Ishikawa (cell line): ENCODE results near the gene SLC22A13.

Experiments used
- CEBPB ChIP-seq: IDR thresholded peaks from 2 replicates; pipeline ENCODE4 v1.6.1; 2012
- EP300 ChIP-seq: IDR thresholded peaks from 2 replicates; pipeline ENCODE4 v1.6.1; 2012; ENCODE audit warnings: borderline replicate concordance
- NFIC ChIP-seq: IDR thresholded peaks from 2 replicates; pipeline ENCODE4 v1.6.1; 2012
- RAD21 ChIP-seq: IDR thresholded peaks from 2 replicates; pipeline ENCODE4 v1.6.1; 2012; ENCODE audit warnings: low read depth
- TCF12 ChIP-seq: IDR thresholded peaks from 2 replicates; pipeline ENCODE4 v1.6.1; 2012; ENCODE audit warnings: low read depth
- TEAD4 ChIP-seq: IDR thresholded peaks from 2 replicates; pipeline ENCODE4 v1.6.1; 2012
- YY1 ChIP-seq: IDR thresholded peaks from 2 replicates; pipeline ENCODE4 v1.6.1; 2012; ENCODE audit warnings: low read depth
- ZBTB7A ChIP-seq: IDR thresholded peaks from 2 replicates; pipeline ENCODE4 v1.6.1; 2012; ENCODE audit warnings: low read depth
- TF ChIP-seq, protein P1 (sequence below): IDR thresholded peaks from 2 replicates; pipeline ENCODE4 v1.6.1; 2012
- TF ChIP-seq, protein P2 (sequence below): IDR thresholded peaks from 2 replicates; pipeline ENCODE4 v1.6.1; 2012; ENCODE audit warnings: low read depth, mild to moderate bottlenecking

DNA sequence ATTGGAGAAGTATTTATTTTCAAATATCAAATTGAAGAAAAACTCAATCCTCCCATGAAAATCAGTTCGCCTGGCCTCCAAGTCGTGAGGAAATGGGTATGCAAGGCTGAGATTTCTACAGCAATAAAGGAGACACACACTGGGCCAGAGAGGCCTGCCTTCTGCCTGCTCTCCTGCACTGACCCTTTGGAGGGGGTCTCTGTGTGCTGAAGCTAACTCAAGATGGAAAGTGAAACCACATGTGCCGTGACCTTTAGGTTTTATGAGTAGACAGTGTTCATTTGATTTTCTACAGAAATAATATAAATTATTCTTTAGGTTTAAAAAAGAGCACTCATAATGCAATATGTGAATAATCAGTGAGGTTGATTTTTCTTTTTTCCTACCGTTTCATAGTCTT is 11.9 kb upstream of the SLC22A13 start:
- TF ChIP-seq, protein P1, sequence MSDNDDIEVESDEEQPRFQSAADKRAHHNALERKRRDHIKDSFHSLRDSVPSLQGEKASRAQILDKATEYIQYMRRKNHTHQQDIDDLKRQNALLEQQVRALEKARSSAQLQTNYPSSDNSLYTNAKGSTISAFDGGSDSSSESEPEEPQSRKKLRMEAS = no peak
- TF ChIP-seq, protein P2, sequence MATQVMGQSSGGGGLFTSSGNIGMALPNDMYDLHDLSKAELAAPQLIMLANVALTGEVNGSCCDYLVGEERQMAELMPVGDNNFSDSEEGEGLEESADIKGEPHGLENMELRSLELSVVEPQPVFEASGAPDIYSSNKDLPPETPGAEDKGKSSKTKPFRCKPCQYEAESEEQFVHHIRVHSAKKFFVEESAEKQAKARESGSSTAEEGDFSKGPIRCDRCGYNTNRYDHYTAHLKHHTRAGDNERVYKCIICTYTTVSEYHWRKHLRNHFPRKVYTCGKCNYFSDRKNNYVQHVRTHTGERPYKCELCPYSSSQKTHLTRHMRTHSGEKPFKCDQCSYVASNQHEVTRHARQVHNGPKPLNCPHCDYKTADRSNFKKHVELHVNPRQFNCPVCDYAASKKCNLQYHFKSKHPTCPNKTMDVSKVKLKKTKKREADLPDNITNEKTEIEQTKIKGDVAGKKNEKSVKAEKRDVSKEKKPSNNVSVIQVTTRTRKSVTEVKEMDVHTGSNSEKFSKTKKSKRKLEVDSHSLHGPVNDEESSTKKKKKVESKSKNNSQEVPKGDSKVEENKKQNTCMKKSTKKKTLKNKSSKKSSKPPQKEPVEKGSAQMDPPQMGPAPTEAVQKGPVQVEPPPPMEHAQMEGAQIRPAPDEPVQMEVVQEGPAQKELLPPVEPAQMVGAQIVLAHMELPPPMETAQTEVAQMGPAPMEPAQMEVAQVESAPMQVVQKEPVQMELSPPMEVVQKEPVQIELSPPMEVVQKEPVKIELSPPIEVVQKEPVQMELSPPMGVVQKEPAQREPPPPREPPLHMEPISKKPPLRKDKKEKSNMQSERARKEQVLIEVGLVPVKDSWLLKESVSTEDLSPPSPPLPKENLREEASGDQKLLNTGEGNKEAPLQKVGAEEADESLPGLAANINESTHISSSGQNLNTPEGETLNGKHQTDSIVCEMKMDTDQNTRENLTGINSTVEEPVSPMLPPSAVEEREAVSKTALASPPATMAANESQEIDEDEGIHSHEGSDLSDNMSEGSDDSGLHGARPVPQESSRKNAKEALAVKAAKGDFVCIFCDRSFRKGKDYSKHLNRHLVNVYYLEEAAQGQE = no peak
- TF ChIP-seq YY1 = no peak
- TF ChIP-seq EP300 = no peak
- TF ChIP-seq RAD21 = no peak
- no peak for TF ChIP-seq CEBPB
- no peak for TF ChIP-seq NFIC
- no peak for TF ChIP-seq TCF12
- no peak for TF ChIP-seq TEAD4
- no peak for TF ChIP-seq ZBTB7A
